Duodenal mucosa (tissue), 2 donors: ENCODE measurements around the gene MRPL32.
"Not testable (repeated sequence)": the region's sequence is repeated elsewhere in the genome, so short reads cannot be mapped to it uniquely, and the experiment has no call there.

Source experiments
- H3K27ac ChIP-seq: one replicate; pipeline ENCODE4 v1.7.0; 2013; ENCODE audit warnings: low read depth, low read length
- H3K27me3 ChIP-seq, 2 donors: one replicate each; pipeline ENCODE4 v1.7.0; 2013; ENCODE audit warnings: low read length in 2 of 2, control low read depth in 1 of 2; ENCODE audit not compliant: insufficient read depth in 2 of 2, control insufficient read depth in 1 of 2
- H3K36me3 ChIP-seq, 2 donors: one replicate each; pipeline ENCODE4 v1.7.0; 2013; ENCODE audit warnings: low read length in 2 of 2, control low read depth in 1 of 2; ENCODE audit not compliant: insufficient read depth in 2 of 2, control insufficient read depth in 1 of 2
- H3K4me1 ChIP-seq, 2 donors: one replicate each; pipeline ENCODE4 v1.7.0; 2013; ENCODE audit warnings: low read length in 2 of 2, control low read depth in 1 of 2; ENCODE audit not compliant: insufficient read depth in 2 of 2, control insufficient read depth in 1 of 2
- H3K4me3 ChIP-seq, 2 donors: one replicate each; pipeline ENCODE4 v1.7.0; 2013; ENCODE audit warnings: low read length in 2 of 2, low read depth in 1 of 2
- H3K9ac ChIP-seq, 2 donors: one replicate each; pipeline ENCODE4 v1.7.0; 2013; ENCODE audit warnings: low read length in 2 of 2, low read depth in 1 of 2
- H3K9me3 ChIP-seq, 2 donors: one replicate each; pipeline ENCODE4 v1.7.0; 2013; ENCODE audit warnings: low read length in 2 of 2, control low read depth in 1 of 2; ENCODE audit not compliant: control insufficient read depth in 1 of 2

Gene MRPL32

GRCh38 chr7:42931834-42932651, at the start of gene MRPL32, which contains the start of gene PSMA2:
Gene MRPL32, plus strand, starts transcription at chr7:42932376. Its CDS starts 11 bp downstream, at chr7:42932387.
Gene PSMA2, minus strand, starts transcription at chr7:42932174. Its CDS starts 16 bp downstream, at chr7:42932158.
- Histone ChIP-seq H3K27ac (peak within 1 kb of the TSS; percentile 54), H3K4me3 (peak within 1 kb of the TSS; percentile 98 to 99), H3K4me1 (peaks cover 35 to 43% of the 10 kb centered on the region in 2 donors), H3K27me3 (no peaks in the 10 kb centered on the region), H3K9ac (peak within 1 kb of the TSS; percentile 98), H3K36me3 (peaks cover 19% of the 10 kb centered on the region in 2 donors), H3K9me3 (no peaks in the 10 kb centered on the region)

- no peaks in the 10 kb centered on the region for H3K9me3 ChIP-seq
- H3K36me3 ChIP-seq: no peaks in the 10 kb centered on the region
- H3K27ac ChIP-seq: no peak overlapping the region
- H3K4me3 ChIP-seq: no peak overlapping the region
- peaks cover 4 to 15% of the 10 kb centered on the region in 2 donors for H3K4me1 ChIP-seq
- H3K9ac ChIP-seq: no peak overlapping the region
- H3K27me3 ChIP-seq: no peaks in the 10 kb centered on the region
These were observed 48.2 kb upstream of the MRPL32 start for GRCh38 chr7:42883950-42884349.

- H3K27ac ChIP-seq, H3K27me3 ChIP-seq, H3K4me3 ChIP-seq, H3K9me3 ChIP-seq, H3K36me3 ChIP-seq, H3K9ac ChIP-seq: not testable (repeated sequence)
- peaks cover 4 to 19% of the 10 kb centered on the region in 2 donors for H3K4me1 ChIP-seq
These were observed 47.0 kb upstream of the MRPL32 start for GRCh38 chr7:42885183-42885582.

- H3K4me3 ChIP-seq: no peak overlapping the region
- no peaks in the 10 kb centered on the region for H3K36me3 ChIP-seq
- H3K4me1 ChIP-seq: peaks cover 4 to 19% of the 10 kb centered on the region in 2 donors
- no peak overlapping the region for H3K9ac ChIP-seq
- no peak overlapping the region for H3K27ac ChIP-seq
- no peaks in the 10 kb centered on the region for H3K27me3 ChIP-seq
- no peaks in the 10 kb centered on the region for H3K9me3 ChIP-seq
These were observed 46.0 kb upstream of the MRPL32 start for GRCh38 chr7:42886129-42886528.

GRCh38 chr7:42886893-42887505, 45.2 kb upstream of the MRPL32 start:
- no peak overlapping the region for H3K4me3 ChIP-seq
- no peaks in the 10 kb centered on the region for H3K9me3 ChIP-seq
- H3K36me3 ChIP-seq: no peaks in the 10 kb centered on the region
- H3K27ac ChIP-seq: no peak overlapping the region
- no peaks in the 10 kb centered on the region for H3K27me3 ChIP-seq
- H3K4me1 ChIP-seq: peaks cover 4 to 19% of the 10 kb centered on the region in 2 donors
- no peak overlapping the region for H3K9ac ChIP-seq

GRCh38 chr7:42893346-42894240, 38.6 kb upstream of the MRPL32 start:
- H3K27ac ChIP-seq: no peak overlapping the region
- H3K27me3 ChIP-seq: no peaks in the 10 kb centered on the region
- H3K4me3 ChIP-seq: no peak overlapping the region
- H3K9me3 ChIP-seq: no peaks in the 10 kb centered on the region
- peaks cover 0 to 8% of the 10 kb centered on the region in 2 donors for H3K4me1 ChIP-seq
- no peak overlapping the region for H3K9ac ChIP-seq
- H3K36me3 ChIP-seq: no peaks in the 10 kb centered on the region

- Histone ChIP-seq H3K4me1 (no peaks in the 10 kb centered on the region), H3K9me3 (no peaks in the 10 kb centered on the region)
These were observed 31.3 kb upstream of the MRPL32 start for GRCh38 chr7:42900842-42901241.

GRCh38 chr7:42902331-42902730, 29.8 kb upstream of the MRPL32 start:
- Histone ChIP-seq H3K27me3 (no peaks in the 10 kb centered on the region), H3K36me3 (no peaks in the 10 kb centered on the region), H3K4me1 (peaks cover 0 to 2% of the 10 kb centered on the region in 2 donors), H3K27ac (no peak overlapping the region), H3K9ac (no peak overlapping the region), H3K4me3 (no peak overlapping the region), H3K9me3 (no peaks in the 10 kb centered on the region)

More at GRCh38 chr7:42900842-42901241, 31.3 kb upstream of the MRPL32 start:
- H3K36me3 ChIP-seq: no peaks in the 10 kb centered on the region
- no peak overlapping the region for H3K27ac ChIP-seq
- H3K9ac ChIP-seq: no peak overlapping the region
- no peak overlapping the region for H3K4me3 ChIP-seq
- no peaks in the 10 kb centered on the region for H3K27me3 ChIP-seq

GRCh38 chr7:42906181-42906580, 26.0 kb upstream of the MRPL32 start:
- Histone ChIP-seq H3K9me3 (no peaks in the 10 kb centered on the region), H3K4me3 (no peak overlapping the region), H3K27me3 (no peaks in the 10 kb centered on the region), H3K4me1 (peaks cover 24 to 30% of the 10 kb centered on the region in 2 donors), H3K9ac (no peak overlapping the region), H3K36me3 (no peaks in the 10 kb centered on the region), H3K27ac (no peak overlapping the region)
